NCI-H2196 treated with DMSO at 0.1 percent for 48 hours (cell line): Measurements from ENCODE around the gene GRM3.

Source experiments
- DNase-seq: peaks from one replicate; lab custom pipeline; 2025; ENCODE audit not compliant: unreplicated experiment; lab: John Stamatoyannopoulos, UW

Gene GRM3

DNA sequence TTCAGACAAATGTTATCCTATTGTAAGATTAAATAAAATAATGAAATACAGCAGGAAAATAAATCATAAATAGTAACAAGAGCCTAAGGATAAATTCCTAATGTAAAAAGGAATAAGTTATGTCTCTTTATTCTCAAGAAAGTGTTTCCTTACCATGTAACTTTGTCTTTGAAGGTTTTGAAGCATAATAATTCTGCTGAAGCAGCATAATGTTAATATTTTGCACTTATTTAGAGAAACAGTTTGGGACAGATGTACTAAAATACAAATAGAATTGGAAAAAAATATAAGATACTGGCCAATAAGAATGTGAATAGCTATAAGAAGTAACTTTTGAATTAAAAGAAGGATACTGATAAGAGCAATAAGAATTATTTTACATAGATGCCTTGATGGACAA is 45.7 kb downstream of the GRM3 start:
- no peak for DNase-seq

GRCh38 chr7:86692755-86693154 is 49.0 kb downstream of the GRM3 start:
- DNase-seq = no peak

DNA sequence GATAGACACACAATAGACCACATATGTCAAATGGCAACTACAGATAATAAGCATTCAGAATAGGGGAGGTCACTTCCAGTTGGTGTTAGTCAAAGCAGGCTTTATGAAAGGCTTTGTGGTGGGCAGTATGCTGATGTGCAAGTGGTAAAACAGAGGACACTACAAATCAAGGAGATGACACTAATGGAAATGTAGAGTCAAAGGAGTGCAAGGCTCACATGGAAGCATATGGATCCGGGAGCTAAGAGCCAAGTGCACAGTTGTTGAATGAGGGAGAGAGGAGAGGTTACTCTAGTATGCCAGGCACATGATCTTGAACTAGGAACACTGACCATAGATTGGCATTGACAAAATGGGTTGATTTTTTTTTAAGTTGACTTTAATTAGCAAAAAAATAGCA is 62.7 kb downstream of the GRM3 start:
- DNase-seq = no peak

GRCh38 chr7:86708031-86708680 is 64.4 kb downstream of the GRM3 start:
- no peak for DNase-seq

GRCh38 chr7:86720306-86720705 is 76.6 kb downstream of the GRM3 start:
- no peak for DNase-seq

- no peak for DNase-seq
Measured at GRCh38 chr7:86733783-86734182, 90.1 kb downstream of the GRM3 start.

- DNase-seq = no peak
Measured at GRCh38 chr7:86745013-86745745, 101.5 kb downstream of the GRM3 start.

- no peak for DNase-seq
Measured at GRCh38 chr7:86747698-86748097, 104.0 kb downstream of the GRM3 start.

DNA sequence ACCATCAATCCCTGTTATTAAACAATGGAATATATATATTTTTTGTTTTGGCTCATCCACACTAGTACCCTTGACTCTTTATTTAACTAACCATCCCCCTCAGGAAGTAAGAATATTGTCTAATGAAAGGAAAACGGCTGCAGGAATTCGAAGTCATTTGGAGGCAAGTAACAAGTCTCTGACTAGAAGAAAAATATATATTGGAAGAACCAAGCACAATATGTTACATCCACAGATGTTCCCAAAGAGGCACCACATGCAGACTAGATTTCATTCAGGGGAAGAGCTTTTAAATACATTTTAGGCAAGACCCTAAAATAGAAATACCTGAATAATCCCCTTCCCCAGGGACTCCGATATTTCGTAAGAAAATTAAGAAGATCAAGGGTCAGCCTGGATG is 104.5 kb downstream of the GRM3 start:
- no peak for DNase-seq

DNA sequence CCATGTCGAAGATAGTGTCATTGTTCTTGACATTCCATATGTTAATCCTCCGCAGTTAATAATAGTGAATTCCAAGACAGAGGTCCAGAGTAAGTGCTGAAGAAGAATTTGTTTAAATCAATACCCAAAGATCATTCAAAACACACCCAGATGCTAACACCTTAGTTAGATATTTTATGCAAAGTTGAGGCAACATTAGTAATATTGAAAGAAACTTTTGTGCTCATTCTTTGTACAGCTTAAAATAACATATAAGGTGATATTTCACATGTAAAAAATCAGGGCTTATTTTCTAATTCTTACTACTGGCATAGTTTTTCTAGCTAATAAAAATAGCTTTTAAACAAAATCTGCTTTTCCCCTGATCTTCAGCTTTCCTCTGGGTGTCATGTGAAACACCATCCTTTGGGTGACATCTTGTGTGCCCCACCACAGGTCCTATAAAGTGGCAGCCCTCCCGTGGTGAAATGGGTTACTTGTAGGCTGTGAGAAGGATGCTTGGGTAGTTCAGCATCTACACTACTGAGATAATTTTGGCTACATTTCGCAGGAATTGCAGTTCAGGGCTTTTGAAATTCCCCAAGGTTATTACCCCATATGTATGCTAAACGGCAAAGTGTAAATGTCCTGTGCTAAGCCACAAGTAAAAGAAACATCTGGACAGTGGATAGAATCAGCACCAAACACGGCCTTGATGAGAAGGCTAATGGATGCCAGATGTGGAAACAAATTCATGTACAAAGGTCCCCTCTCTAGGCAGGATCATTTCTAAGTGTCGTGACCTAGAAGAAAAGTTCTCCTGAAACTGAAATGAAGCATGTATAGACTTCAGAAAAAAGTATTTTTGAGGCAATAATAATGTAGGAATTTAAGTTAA is 105.4 kb downstream of the GRM3 start:
- no peak for DNase-seq

DNA sequence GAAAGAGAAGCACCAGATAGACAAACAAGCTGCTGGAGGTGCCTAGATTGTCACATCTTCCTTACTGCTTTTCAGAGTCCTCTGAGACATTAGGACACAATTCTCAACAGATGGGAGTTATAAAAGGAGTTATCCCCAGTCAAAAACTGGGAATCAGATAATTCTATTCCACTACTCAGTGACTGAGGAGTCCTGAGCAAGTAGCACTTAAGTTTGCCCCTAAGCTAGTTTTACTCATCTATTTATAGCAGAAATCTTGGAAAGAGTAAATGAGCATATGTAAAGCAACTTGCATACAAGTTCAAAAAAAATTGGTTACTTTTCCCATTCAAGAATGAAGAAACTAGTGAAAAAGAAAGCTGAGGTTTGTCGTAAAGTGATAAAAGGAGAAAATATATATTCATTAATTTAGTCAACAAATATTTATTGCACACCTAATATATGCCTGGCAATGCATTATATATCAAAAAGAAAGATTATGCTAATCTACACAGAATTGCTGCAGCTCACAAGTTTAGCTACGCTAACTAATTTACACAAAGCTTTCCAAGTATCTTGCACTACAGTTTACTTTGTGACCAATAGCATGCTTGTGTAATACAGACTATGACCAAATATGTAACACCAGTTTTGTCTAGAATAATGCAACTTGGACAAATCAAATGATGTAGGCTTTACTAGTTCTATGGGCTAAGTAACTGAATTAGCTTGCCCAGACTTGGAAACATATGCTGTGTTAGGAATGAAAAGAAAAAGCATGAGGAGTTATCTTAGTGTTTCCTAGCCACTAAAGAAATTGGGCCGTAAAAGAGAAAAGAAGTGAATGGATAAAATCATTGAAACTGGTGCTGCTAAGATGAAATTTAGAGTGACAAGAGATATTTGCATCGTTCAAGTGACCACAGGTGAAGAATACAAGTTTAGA is 106.3 kb downstream of the GRM3 start:
- DNase-seq = no peak

DNA sequence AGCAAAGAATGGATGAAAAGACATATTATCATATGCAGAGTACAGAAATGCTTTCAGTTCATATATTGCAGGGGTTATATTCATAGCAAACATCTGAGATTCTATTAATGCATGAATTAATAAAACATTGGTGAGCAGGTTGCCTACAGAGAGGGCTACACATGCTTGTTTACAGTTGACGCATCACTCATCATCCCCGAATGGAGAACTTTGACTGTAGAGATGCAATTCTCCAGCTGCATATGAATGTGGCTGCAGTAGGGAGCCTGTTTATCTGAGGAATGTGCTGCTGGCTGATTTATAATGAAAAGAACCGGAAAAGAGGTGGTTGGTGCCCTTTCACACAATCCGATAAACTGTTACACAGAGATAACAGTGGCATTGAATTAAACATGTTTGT is 116.5 kb downstream of the GRM3 start:
- DNase-seq = no peak

- DNase-seq = no peak
Measured at GRCh38 chr7:86762129-86762528, 118.4 kb downstream of the GRM3 start.

DNA sequence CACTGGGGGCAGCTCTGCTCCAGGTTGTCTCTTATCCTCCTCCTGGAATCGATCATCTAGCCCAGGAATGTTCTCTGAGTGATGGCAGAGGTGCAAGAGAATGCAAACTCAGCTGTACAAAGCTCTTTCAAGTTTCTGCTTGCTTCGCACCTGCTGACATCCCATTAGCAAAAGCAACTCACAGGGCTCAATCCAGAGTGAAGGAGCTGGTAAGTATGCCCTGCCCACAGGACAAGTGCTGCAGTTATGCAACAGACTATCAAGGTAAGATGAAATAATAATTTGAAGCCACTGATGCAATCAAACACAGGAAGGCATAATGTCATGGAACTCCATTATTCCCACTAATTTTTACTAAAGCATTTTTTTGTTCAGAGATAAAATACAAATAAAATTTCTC is 122.2 kb downstream of the GRM3 start:
- DNase-seq = no peak

DNA sequence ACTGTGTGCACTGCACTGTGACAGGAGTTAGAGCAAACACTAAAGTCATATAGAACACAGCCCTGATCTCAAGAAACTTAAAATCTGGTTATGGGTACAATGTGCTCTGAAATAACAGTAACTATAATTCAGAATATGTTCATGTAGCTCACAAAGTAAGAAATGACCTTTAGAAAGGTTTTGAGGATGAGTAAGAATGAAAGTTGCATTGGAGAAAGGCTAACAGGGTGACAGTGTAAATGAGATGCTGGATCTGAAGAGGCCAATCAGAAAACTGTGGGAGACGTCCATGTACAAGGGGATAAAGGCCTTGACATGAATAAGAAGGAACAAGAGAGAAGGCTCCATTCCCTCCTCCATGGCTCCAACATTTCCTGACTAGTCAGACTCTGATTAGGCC is 124.7 kb downstream of the GRM3 start:
- no peak for DNase-seq

DNA sequence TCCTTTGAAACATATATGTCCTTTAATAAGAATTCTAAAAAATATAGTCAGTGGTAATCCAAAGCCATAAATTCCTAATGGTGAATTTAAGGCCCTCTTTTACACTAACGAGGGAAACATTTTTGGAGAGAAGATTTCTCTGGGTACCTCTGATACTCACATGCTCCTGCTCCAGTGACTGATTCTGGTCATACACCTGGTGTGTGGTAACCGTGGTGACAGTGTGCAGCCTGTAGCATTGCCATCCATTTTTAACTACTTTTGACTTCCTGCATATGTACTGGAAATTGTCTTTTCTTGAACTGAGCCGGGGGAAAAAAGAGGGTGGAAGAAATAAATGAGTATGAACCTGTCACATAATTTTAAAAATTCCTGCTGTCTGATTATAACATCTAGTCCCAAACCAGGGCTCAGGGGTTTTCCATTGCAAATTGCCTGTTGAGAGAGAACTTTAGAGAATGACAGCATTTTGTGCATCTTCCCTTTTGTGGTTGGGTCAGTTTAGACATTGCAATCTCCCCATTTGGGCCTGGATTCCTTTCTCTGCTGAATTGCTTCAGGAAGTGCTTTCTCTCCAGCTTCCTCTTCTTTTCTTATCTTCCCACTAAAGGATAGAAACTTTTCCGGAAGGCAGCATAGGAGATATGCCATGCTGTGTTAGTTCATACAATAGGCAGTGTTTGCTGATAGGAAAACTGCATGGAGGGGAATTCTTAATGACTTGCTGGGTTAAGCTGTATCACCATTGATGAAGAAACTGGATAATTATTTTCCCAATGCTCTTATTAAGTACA is 125.5 kb downstream of the GRM3 start:
- no peak for DNase-seq

DNA sequence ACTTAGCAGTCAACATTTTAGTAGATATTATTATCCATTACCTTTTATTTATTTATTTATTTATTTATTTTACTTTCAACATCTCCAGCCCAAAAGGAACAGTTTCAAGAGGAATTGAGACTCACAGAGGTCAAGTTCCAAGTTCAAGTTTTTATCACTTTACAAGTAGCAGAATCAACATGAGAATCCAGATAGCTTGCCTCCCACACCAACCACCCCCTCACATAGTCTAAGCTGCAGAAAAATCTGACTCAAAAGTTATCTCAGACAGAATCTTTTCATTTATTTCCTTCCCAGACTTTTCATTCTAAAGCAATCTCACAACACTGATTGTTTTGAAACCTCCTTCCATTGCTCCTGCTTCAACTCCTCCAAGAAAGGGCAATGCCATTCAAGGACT is 129.6 kb downstream of the GRM3 start:
- DNase-seq = no peak

DNA sequence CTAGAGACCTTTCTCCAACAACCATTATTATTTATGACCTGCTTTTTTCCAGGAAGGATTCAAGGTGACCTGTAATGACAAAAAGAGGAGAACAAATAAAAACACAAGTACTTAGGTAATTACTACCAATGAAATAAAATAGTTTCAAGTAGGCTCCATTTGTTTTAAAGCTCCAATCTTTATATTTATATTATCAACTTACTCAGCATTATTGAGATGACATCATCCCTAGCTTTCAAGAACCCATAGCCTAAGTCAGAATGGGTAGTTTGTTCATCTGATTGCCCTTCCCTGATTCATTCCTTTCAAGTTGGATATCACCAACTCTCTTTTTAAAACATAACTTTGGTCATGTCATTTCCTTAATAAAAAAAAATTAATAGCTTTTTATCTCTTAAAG is 131.5 kb downstream of the GRM3 start:
- no peak for DNase-seq

GRCh38 chr7:86776136-86776535 is 132.4 kb downstream of the GRM3 start:
- no peak for DNase-seq

DNA sequence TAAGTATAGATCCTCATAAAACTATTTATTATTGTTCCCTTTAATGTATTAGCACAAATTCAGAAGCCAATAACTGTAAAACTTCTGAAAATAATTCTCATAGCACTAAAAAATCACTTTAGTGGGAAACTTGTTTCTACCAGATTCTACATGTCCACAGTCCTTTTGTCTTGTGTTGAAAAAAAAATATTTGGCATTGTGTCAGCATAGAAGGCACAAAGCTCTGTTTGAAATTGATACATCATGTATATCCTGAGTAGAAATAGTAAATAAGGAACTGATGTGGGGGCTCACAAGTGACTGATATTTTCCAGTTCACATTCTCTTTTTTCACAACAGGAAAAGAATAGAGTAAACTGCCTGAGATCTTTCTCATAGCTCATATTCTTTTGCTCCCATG is 134.6 kb downstream of the GRM3 start:
- DNase-seq = no peak
